ENCODE measurements around the gene LACTBL1. TPM values are rescaled to one million over a fixed set of nuclear protein-coding genes. Genes with fewer than 3 reads are reported as not detected.
A peak's percentile ranks its signal among the peaks of the same experiment; 100 is the strongest.

Gene LACTBL1
- total RNA-seq, 1 donor from 2014 or later, result not detected

GRCh38 chr1:22930240-22930912 lies 42.3 kb downstream of the LACTBL1 start:
- Histone ChIP-seq H3K4me3 (no peak overlapping the region), H3K27me3 (ENCODE audit: low read depth) (peaks cover 38% of the 10 kb centered on the region), H3K9me3 (replicated peaks) (peaks cover 5% of the 10 kb centered on the region), H3K4me1 (no peaks in the 10 kb centered on the region), H3K27ac (replicated peaks) (no peak overlapping the region), H3K36me3 (no peaks in the 10 kb centered on the region)
- intact Hi-C loops (cut with micrococcal nuclease), result no loop called here
- peak; percentile 77 for TF ChIP-seq CTCF (IDR thresholded peaks at IDR 0.05; ENCODE audit: borderline replicate concordance)
- DNase-seq, result peak; percentile 47

- TF ChIP-seq CTCF (IDR thresholded peaks at IDR 0.05; ENCODE audit: borderline replicate concordance), result no peak
- Histone ChIP-seq H3K9me3 (replicated peaks) (peaks cover 7% of the 10 kb centered on the region), H3K36me3 (no peaks in the 10 kb centered on the region), H3K4me1 (peaks cover 20% of the 10 kb centered on the region), H3K4me3 (no peak overlapping the region), H3K27me3 (ENCODE audit: low read depth) (peaks cover 19% of the 10 kb centered on the region), H3K27ac (replicated peaks) (no peak overlapping the region)
- intact Hi-C loops (cut with micrococcal nuclease), result no loop called here
- DNase-seq, result no peak
Observed at GRCh38 chr1:22925111-22925510, 47.6 kb downstream of the LACTBL1 start.

GRCh38 chr1:22922640-22923039 lies 50.0 kb downstream of the LACTBL1 start:
- Histone ChIP-seq H3K27me3 (ENCODE audit: low read depth) (peaks cover 10% of the 10 kb centered on the region), H3K4me3 (no peak overlapping the region), H3K36me3 (no peaks in the 10 kb centered on the region), H3K27ac (replicated peaks) (no peak overlapping the region), H3K4me1 (peaks cover 20% of the 10 kb centered on the region), H3K9me3 (replicated peaks) (peaks cover 7% of the 10 kb centered on the region)
- intact Hi-C loops (cut with micrococcal nuclease), result no loop called here
- no peak for DNase-seq
- no peak for TF ChIP-seq CTCF (IDR thresholded peaks at IDR 0.05; ENCODE audit: borderline replicate concordance)

GRCh38 chr1:22921452-22922126 lies 51.1 kb downstream of the LACTBL1 start:
- Histone ChIP-seq H3K36me3 (no peaks in the 10 kb centered on the region), H3K27me3 (ENCODE audit: low read depth) (peaks cover 9% of the 10 kb centered on the region), H3K9me3 (replicated peaks) (peaks cover 7% of the 10 kb centered on the region), H3K4me1 (peaks cover 20% of the 10 kb centered on the region), H3K27ac (replicated peaks) (peak overlapping the region; percentile 91), H3K4me3 (no peak overlapping the region)
- DNase-seq, result no peak
- intact Hi-C loops (cut with micrococcal nuclease), result no loop called here
- TF ChIP-seq CTCF (IDR thresholded peaks at IDR 0.05; ENCODE audit: borderline replicate concordance), result no peak

GRCh38 chr1:22920734-22921451 lies 51.8 kb downstream of the LACTBL1 start:
- no peak for TF ChIP-seq CTCF (IDR thresholded peaks at IDR 0.05; ENCODE audit: borderline replicate concordance)
- Histone ChIP-seq H3K4me1 (peaks cover 20% of the 10 kb centered on the region), H3K27ac (replicated peaks) (peak overlapping the region; percentile 91), H3K4me3 (no peak overlapping the region), H3K36me3 (no peaks in the 10 kb centered on the region), H3K27me3 (ENCODE audit: low read depth) (peaks cover 2% of the 10 kb centered on the region), H3K9me3 (replicated peaks) (peaks cover 7% of the 10 kb centered on the region)
- peak; percentile 37 for DNase-seq
- intact Hi-C loops (cut with micrococcal nuclease), result no loop called here
